NCI-H2227 (cell line): ENCODE measurements around the gene MEF2B.

Source experiments
- DNase-seq: peaks from one replicate; lab custom pipeline; 2025; ENCODE audit not compliant: unreplicated experiment; lab: John Stamatoyannopoulos, UW

MEF2B gene

DNA sequence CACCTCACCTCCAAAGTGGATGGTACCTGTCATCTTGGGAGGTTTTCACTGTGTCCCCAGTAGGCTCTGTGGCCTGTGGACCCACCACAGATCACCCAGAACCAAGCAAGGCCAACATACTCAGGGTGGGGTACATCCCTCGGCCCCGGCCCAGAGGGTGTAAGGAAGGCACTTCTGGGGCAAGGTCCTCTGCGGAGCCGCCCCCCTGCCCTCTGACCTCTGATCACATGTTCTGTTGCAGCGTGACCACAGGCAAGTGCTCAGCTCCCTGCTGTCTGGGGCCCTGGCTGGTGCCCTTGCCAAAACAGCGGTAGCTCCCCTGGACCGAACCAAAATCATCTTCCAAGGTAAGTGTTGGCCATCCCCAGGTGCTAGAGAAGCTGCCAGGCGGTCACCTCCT lies 68.5 kb downstream of the MEF2B start:
- DNase-seq: no peak

DNA sequence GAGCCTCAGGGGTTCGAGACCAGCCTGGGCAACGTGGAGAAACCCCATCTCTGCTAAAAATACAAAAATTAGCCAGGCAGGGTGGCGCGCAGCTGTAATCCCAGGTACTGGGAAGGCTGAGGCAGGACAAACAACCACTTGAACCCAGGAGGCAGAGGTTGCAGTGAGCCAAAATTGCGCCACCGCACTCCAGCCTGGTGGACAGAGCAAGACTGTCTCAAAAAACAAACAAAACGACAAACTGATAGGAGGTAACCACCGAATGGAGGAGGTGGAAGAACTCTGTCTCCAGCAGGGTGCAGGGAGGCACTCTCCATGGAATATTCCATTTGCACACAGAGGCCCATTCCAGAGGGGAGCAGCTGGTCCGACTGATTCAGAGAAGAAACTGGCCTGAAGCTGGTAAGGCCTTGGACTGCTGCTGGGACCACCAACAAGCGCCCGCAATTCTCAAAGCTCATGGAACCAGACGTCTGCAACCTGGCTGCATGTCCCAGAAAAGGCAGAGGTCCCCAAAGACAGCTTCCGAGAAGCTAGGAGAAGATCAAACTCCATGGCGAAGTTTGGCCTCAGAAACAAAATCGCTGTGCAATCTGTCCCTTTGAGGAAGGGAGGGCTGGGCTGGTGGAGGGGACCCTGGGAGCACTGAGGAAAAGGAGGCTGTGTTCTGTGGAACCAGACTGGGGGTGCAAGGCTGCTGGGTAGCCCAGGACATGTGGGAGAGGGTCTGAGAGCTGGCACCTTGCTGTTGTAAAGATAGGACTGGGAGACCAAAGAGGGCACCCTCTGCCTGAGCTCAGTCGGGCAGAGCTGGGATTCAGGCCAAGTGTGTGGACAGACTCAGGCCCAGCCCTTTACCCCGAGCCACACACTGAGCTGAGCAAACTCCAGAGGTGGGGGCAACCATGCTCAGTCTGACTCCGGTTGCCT lies 71.1 kb downstream of the MEF2B start:
- DNase-seq: no peak

DNA sequence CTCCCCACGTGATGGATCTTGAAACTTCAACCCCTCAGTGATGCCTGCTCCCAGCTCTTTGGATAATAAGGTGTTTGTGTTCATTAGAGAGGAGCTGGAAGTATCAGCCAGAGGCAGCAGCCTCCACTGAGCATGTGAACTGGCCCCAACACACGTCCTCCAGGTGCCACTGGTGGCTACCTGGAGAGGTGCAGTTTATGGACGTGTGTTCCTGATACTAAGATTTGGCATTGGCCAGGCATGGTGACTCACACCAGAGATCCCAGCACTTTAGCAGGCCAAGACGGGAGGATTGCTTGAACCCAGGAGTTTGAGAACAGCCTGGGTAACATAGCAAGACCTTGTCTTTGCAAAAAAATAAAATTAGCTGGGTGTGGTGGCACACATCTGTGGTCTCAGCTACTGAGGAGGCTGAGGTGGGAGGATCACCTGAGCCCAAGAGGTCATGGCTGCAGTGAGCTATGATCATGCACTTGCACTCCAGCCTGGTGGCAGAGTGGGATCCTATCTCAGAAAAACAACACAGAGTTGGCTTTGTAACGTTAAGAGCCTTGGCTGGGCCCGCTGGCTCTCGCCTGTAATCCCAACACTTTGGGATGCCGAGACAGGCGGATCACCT lies 71.9 kb downstream of the MEF2B start:
- no peak for DNase-seq

DNA sequence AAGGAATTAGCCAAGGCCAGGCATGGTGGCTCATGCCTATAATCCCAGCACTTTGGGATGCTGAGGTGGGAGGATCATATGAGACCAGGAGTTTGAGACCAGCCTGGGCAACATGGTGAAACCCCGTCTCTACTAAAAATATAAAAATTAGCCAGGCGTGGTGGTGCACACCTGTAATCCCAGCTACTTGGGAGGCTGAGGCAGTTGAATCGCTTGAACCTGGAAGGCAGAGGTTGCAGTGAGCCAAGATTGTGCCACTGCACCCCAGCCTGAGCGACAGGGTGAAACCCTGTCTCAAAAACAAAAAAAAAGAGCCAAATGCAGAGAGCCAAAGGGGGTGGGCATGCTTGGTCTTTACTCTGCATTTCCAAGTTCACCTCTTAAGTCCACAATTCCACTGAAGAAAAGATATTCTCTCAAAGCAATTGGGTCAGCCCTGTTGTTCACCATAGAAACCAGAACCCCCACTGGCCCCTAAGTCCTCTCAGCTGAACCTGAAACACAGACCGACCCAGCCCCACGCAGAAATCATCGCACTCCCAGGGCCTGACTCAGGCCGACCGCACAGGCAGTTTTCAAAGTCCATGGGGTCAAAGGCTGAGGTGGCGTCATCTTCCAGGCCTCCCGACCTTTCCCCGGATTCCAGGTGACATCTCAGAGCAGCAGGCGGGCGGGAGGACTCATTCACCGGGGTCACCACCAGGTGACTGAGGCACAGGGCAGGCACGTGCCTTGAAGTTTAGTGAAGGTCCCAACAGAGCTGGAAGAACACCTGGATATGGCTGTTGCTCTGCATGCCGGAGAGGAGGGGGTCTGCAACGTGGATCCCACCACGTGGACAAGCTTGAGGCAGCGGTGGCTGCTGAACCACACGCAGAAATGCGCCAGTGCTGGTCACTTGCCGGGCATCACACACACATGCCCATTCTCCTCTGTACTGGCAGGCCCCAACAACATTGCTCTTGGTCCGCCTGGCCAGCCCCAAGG lies 73.1 kb downstream of the MEF2B start:
- no peak for DNase-seq

DNA sequence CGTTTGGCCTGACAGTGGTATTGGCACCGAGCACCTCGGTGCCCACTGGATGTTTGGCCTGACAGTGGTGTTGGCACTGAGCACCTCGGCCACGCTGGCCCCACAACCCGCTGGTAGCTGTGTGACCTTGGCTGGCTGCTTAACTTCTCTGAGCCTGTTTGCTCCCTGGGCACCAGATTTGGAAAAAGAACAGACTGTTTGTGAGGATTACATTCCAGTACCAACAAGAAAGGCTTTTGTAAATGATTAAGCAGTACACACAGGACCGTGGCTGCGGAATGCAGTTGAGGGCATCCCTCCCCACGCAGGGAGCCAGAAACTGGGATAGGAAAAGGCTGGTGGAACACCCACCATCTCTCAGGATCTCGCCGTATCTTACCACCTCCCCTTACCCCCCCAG lies 74.4 kb downstream of the MEF2B start:
- DNase-seq: no peak
